ENCODE results near the gene RNF135. TPM values are rescaled to one million over a fixed set of nuclear protein-coding genes. Genes with fewer than 3 reads are reported as not detected.
"Not testable (repeated sequence)": the region's sequence is repeated elsewhere in the genome, so short reads cannot be mapped to it uniquely, and the experiment has no call there.

Gene RNF135
- total RNA-seq, 1 experiment from 2014 or later, result 23.4 TPM

- Histone ChIP-seq H4K20me1 (ENCODE audit: insufficient read depth) (no peaks in the 10 kb centered on the region), H3K27me3 (ENCODE audit: insufficient read depth, low read depth) (no peaks in the 10 kb centered on the region), H3K9me2 (ENCODE audit: insufficient read depth) (no peaks in the 10 kb centered on the region), H3K4me1 (replicated peaks; ENCODE audit: insufficient read depth) (no peaks in the 10 kb centered on the region), H3K27ac (no peak overlapping the region), H2AFZ (no peak overlapping the region), H3F3A (ENCODE audit: insufficient read depth, low read depth) (no peaks in the 10 kb centered on the region), H3K4me2 (no peak overlapping the region), H3K79me2 (ENCODE audit: low read depth) (no peaks in the 10 kb centered on the region), H3K4me3 (no peak overlapping the region), H3K36me3 (ENCODE audit: low read depth) (no peaks in the 10 kb centered on the region), H3K9me3 (ENCODE audit: insufficient read depth, low read depth) (no peaks in the 10 kb centered on the region)
- CTCF ChIA-PET, result interaction anchor here (0.5 kb wide), 1 partner anchor 614 kb away, joined by 3 read pairs; no protein-coding TSS in a partner anchor
- intact Hi-C loops (cut with micrococcal nuclease; ENCODE audit: unreplicated experiment), result no loop called here
- DNase-seq, result no peak
- TF ChIP-seq EZH2 (IDR thresholded peaks at IDR 0.05; ENCODE audit: low read depth), result no peak
- TF ChIP-seq CTCF (conservative IDR thresholded peaks at IDR 0.05), result no peak
- POLR2A ChIA-PET (ENCODE audit: unreplicated experiment), result interaction anchor here (0.7 kb wide), 1 partner anchor 86 kb away, joined by 7 read pairs; no protein-coding TSS in a partner anchor
- BruUV-seq (replicated peaks), result no TSS peak
These were observed 37.7 kb downstream of the RNF135 start for GRCh38 chr17:31008374-31009041.

DNA sequence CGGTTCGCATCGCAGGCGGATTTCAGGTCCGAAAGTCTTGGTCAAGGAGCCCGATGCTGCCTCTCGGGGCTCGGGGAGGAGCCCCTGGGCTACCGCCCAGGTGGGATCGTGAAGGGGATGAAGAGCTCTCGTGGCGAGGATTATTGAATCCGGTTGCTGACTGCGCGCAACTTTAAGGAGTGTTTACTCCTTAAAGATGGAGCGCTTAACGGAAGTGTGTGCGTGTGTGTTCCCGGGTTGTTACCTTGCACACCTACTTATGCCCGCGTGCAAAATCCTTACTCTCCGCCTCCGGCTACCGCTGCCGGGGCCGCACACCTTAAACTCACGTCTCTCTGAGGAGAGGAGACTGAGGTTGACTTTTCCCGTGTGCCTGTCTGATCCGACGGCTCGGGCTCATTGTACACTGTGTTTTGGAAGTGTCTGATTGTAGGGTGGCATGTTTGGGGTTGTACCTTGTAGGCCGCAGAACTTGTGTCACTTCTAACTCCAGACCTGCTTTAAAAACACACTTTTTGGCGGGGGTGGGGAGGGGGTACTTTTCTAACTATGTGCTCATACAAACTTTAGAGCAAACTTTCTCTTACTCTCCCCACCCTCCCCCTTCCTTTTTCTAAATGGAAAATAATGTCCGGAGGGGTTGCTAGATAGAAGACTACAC lies 38.3 kb downstream of the RNF135 start:
- CTCF ChIA-PET, result interaction anchor here (0.5 kb wide), 1 partner anchor 614 kb away, joined by 3 read pairs; no protein-coding TSS in a partner anchor
- H3K36me3 ChIP-seq (ENCODE audit: low read depth); H3K79me2 ChIP-seq (ENCODE audit: low read depth); H3K9me2 ChIP-seq (ENCODE audit: insufficient read depth); H3K27ac ChIP-seq; H3K27me3 ChIP-seq (ENCODE audit: insufficient read depth, low read depth); H3K9me3 ChIP-seq (ENCODE audit: insufficient read depth, low read depth); BruUV-seq (replicated peaks); H2AFZ ChIP-seq; H4K20me1 ChIP-seq (ENCODE audit: insufficient read depth); intact Hi-C loops (cut with micrococcal nuclease; ENCODE audit: unreplicated experiment); H3F3A ChIP-seq (ENCODE audit: insufficient read depth, low read depth); H3K4me2 ChIP-seq; DNase-seq; H3K4me1 ChIP-seq (replicated peaks; ENCODE audit: insufficient read depth); H3K4me3 ChIP-seq: not testable (repeated sequence)
- POLR2A ChIA-PET (ENCODE audit: unreplicated experiment), result interaction anchor here (0.7 kb wide), 1 partner anchor 85 kb away, joined by 7 read pairs; no protein-coding TSS in a partner anchor

- BruUV-seq (replicated peaks); H3K4me3 ChIP-seq; H3K36me3 ChIP-seq (ENCODE audit: low read depth); H3K9me3 ChIP-seq (ENCODE audit: insufficient read depth, low read depth); CTCF ChIA-PET; H2AFZ ChIP-seq; H3K4me1 ChIP-seq (replicated peaks; ENCODE audit: insufficient read depth); H3K4me2 ChIP-seq; POLR2A ChIA-PET (ENCODE audit: unreplicated experiment); H3F3A ChIP-seq (ENCODE audit: insufficient read depth, low read depth); H4K20me1 ChIP-seq (ENCODE audit: insufficient read depth); DNase-seq; H3K27me3 ChIP-seq (ENCODE audit: insufficient read depth, low read depth); H3K27ac ChIP-seq; H3K79me2 ChIP-seq (ENCODE audit: low read depth); H3K9me2 ChIP-seq (ENCODE audit: insufficient read depth): not testable (repeated sequence)
- intact Hi-C loops (cut with micrococcal nuclease; ENCODE audit: unreplicated experiment), result loop anchor here (10.0 kb wide), 1 partner anchor 515 kb away; no protein-coding TSS in a partner anchor
These were observed 39.2 kb downstream of the RNF135 start for GRCh38 chr17:31010014-31010413.

GRCh38 chr17:31013844-31014243 lies 43.0 kb downstream of the RNF135 start:
- H3K27ac ChIP-seq, result no peak overlapping the region
- no TSS peak for BruUV-seq (replicated peaks)
- no peaks in the 10 kb centered on the region for H3K9me2 ChIP-seq (ENCODE audit: insufficient read depth)
- H3K27me3 ChIP-seq (ENCODE audit: insufficient read depth, low read depth), result no peaks in the 10 kb centered on the region
- no peak overlapping the region for H2AFZ ChIP-seq
- no peaks in the 10 kb centered on the region for H3K79me2 ChIP-seq (ENCODE audit: low read depth)
- intact Hi-C loops (cut with micrococcal nuclease; ENCODE audit: unreplicated experiment), result loop anchor here (2.0 to 10.0 kb wide), 2 partner anchors 203 to 511 kb away; no protein-coding TSS in a partner anchor
- no peak overlapping the region for H3K4me3 ChIP-seq
- H4K20me1 ChIP-seq (ENCODE audit: insufficient read depth), result no peaks in the 10 kb centered on the region
- no peaks in the 10 kb centered on the region for H3F3A ChIP-seq (ENCODE audit: insufficient read depth, low read depth)
- H3K36me3 ChIP-seq (ENCODE audit: low read depth), result no peaks in the 10 kb centered on the region
- POLR2A ChIA-PET (ENCODE audit: unreplicated experiment), result no interaction called here
- TF ChIP-seq EZH2 (IDR thresholded peaks at IDR 0.05; ENCODE audit: low read depth) (no peak), CTCF (conservative IDR thresholded peaks at IDR 0.05) (no peak)
- DNase-seq, result no peak
- H3K4me2 ChIP-seq, result no peak overlapping the region
- H3K4me1 ChIP-seq (replicated peaks; ENCODE audit: insufficient read depth), result no peaks in the 10 kb centered on the region
- CTCF ChIA-PET, result no interaction called here
- H3K9me3 ChIP-seq (ENCODE audit: insufficient read depth, low read depth), result no peaks in the 10 kb centered on the region
